HG03565 (cell line): ENCODE data around the gene PSMB8.
A peak's percentile ranks its signal among the peaks of the same experiment; 100 is the strongest.
"Not testable (repeated sequence)": the region's sequence is repeated elsewhere in the genome, so short reads cannot be mapped to it uniquely, and the experiment has no call there.

Experiments used
- ATAC-seq: cut with Tn5 transposase; IDR thresholded peaks from one replicate; pipeline ENCODE4 v1.9.1; 2021; ENCODE audit warnings: mild to moderate bottlenecking, moderate library complexity; ENCODE audit not compliant: unreplicated experiment

Gene PSMB8

DNA sequence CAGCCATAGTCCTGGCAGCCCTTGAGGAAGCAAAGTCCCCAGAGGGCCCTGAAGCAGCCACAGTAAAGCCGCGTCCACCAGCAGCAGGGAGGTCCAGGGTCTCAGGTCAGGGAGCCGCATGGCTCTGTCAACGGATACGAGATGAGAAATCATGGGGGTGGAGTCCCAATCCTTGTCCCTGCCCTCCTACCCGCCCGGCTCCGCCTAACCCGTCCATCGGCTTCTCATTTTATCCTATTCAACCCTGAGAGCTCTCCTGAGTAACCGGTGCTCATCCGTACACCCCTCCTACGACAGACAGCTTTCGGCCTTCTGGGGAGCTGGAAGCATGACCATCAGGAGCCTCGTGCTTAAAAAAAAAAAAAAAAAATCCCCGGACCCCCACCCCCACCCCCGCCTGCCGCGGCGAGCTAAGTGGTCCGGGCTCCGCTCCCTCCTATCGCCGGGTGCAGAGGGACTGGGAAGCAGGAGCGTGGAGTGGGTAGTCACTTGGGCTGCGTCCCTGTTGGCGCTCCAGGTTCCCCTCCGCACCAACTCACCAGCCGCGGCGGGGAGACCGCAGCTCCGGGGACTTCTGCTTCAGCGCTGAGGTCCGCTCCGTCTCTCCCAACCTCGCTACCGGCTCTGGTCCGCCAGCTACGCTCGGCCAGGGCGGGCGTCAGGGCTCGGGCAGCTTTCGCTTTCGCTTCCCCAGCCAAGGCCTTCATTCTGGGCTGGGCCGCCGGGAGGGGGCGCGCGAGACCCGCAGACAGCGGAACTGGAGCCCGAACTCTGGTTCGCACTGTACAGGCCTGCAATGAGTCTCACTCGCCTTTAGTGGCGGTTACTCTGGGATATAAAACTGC is 5.5 kb downstream of the PSMB8 start, which contains the start of gene TAP2:
Gene TAP2 (minus strand): TSS at position 626 of the 845 bp plus-strand sequence. CDS start 506 bp downstream, at position 120.
- ATAC-seq: peak; percentile 62

DNA sequence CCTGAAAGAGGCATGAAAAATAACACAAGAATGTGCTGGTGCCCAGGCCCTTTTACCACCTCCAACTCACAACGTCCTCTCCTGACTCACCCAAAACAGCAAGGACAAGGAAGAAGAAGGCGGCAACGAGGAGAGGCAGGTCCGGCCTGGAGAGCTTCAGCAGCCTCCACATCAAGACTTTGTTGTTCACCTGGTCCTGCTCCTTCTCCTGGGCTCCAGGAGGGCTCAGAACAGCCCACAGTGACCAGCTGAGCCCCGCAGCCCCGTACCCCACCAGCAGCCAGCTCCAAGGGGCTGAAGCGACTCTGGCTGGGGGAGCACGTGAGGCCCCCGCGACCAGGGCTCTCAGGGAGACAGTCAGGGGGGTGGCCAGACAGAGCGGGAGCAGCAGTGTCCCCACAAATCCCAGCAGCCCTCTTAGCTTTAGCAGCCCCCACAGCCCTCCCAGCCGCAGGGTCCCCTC is 6.2 kb downstream of the PSMB8 start:
- no peak for ATAC-seq

DNA sequence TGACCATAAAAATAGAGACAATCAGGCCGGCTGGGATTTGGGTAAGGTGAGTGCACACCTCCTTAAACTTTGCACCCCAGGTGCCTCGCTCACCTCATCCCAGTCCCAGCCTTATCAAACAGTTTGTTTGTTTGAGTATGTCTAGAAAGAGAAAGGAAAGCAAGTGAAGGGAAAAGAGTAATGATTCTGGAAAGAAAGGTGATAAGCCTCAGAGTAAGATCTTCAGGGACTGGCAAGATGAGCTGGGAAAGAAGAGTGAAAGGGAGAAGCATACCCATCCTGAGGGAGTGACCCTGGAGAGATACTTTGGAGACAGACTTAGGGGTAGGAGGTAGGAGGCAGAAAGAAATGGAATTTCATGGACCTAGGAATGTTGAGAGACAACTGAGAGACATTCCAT is 7.0 kb downstream of the PSMB8 start:
- no peak for ATAC-seq

DNA sequence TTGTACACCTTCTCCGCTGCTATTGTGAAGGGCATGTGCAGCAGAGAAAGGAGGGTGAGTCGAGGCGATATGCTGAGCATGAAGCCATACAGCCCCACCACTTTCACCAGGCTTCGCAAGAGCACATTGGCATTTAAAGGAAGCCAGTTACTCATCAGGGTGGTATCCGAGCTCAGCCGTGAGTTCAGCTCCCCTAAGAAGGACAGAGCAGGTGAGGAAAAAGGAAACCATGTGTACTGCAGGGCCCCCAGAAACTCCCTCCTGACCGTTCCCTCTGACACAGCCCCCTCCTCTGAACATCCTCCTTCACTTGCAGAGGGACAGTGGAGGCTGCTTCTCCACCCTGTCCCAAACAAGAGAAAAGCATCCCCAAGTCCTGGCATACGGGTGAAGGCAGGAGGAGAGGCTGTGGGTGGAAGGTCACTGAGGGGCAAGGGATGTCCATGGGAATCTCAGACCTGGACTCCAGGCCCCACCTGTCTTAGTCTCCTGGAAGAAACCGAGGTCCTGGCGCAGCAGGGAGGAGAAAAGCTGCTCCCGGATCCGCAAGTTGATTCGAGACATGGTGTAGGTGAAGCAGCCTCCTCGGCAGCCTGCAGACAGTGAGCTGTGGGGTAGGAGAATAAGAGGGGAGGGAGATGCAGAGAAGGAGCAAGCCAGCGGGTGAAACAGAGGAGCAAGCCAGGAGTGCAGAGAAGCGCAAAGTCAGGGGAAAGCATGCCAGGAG is 8.5 kb downstream of the PSMB8 start:
- no peak for ATAC-seq

DNA sequence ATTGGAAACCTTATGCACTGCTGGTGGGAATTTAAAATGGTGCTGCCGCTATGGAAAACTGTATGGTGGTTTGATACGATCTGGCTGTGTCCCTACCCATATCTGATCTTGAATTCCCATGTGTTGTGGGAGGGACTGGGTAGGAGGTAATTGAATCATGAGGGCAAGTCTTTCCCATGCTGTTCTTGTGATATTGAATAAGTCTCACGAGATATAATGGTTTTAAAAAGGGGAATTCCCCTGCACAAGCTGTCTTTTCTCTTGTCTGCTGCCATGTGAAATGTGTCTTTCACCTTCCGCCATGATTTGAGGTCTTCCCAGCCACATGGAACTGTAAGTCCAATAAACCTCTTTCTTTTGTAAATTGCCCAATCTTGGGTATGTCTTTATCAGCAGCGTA is 10.2 kb downstream of the PSMB8 start:
- no peak for ATAC-seq

DNA sequence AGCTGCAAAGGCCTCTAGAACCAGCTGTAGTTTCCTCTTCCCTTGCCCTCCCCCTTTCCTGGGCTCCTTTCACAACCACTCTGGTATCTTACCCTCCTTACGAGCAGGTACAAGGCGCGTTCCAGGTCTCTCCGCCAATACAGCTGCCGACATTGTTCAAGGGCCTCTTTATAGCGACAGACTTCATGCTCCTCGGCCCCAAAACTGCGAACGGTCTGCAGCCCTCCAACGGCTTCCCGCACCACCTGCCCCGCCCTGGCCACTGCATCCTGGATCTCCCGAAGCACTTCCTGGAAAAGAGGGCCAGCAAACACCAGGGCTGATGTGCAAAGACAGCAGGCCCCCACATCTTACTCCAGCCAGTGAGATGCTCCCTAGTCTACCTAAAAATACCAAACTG is 11.3 kb downstream of the PSMB8 start:
- ATAC-seq: no peak

DNA sequence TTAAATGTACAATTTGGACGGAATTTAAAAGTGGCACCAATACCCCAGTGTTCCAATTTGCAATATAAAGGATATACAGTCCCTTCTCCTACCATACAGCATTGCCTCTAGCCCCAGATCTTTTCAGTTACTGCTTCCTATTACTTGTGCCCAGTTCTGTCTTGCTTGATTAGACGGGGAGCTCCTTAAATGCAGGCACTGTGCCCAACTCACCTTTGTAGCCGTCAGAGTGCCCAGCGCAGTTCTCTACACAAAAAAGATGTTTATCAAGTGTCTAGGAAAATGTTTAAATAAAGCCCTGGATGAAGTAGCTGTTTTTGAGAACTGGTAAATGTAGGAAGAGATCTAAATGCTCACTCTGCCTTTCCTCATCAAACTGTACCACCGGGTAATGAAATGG is 12.9 kb downstream of the PSMB8 start:
- ATAC-seq: no peak

DNA sequence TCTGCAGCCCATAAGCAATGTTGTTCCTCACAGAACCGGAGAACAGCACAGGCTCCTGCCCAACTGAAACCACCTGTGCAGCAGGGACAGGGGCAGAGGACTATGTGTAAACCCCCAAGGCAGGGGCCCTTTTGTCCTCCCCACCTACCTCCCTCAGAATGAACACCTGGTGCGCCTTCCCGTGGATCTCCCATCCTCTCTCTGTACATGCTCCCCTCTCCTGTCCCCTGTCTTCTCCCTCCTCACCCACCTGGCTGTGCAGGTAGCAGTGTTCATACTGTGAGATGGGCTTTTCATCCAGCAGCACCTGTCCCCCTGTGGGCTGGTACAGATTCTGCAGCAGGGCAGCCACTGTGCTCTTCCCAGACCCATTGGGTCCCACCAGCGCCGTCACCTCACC is 13.8 kb downstream of the PSMB8 start:
- ATAC-seq: no peak

DNA sequence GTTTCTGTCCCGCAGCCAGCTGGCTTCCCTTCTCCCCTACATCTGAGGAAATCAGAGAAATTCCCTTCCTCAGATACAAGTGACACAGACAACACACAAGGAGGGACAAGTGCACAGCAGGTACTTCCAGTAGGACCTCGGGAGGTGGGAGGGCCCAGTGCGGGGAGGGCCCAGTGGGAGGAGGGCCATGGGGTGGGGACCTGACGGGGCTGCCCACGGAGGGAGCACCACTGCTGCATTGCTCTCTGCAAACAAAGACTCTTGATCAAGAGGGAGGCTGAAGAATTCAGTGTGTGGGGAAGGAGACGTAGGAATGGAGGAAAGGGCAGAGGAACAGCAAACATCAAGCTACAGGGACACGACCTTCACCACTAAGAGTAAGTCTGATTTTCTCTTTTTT is 14.4 kb downstream of the PSMB8 start:
- ATAC-seq: no peak

DNA sequence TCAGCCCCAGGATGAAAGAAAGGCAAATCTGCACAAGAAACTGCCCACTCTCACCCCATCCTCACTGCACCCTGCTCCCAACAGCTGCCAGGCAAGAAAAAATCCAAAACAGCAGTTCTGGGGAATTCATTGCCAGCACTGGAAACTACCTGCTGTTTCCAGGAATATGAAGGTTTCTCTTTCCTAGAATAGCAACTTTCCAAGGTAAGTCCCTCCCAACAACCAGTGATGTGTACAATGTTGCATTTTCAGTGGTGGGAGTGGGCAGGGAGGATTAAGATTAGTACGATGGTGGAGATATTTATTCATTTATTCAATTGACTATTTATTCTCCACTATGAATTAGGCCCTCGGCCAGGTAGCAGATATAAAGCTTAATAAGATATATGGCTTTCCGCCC is 16.8 kb downstream of the PSMB8 start:
- no peak for ATAC-seq

DNA sequence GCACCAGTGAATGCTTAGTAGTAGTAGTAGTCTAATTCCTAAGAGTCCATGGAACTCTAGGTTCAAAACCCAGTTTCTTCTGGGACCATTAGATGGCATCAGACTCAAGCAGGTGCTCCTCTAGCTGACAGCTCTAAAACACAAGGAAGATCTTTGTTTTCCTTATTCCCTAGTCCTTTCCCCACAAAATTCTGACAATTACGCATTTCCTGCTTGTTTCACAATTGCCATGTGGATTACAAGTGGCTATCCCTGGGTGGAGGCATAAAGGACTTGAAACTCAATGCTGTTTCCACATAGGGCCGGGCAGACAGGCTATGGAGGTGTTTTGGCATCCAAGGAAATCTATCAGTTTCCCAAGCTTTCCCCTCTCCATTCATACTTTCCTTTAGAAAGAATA is 17.9 kb downstream of the PSMB8 start:
- ATAC-seq: no peak

DNA sequence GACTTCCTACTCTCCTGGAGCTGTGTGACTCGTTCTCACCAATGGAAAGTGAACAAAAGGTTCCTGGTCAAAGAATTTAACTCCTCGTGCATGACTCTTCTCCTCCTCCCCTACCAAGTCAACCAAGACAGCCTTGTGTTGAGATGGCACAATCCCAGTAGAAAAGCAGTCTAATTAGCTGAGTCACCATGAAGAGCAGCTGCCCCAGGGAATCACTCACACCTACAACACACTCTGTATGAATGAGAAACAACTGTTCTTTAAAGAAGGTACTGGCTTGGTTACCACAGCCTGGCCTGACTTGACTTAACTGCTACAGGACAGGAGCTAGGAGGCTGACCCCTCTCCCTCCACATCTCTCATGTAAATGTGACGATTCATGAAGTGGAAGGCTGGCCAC is 24.1 kb downstream of the PSMB8 start:
- no peak for ATAC-seq

DNA sequence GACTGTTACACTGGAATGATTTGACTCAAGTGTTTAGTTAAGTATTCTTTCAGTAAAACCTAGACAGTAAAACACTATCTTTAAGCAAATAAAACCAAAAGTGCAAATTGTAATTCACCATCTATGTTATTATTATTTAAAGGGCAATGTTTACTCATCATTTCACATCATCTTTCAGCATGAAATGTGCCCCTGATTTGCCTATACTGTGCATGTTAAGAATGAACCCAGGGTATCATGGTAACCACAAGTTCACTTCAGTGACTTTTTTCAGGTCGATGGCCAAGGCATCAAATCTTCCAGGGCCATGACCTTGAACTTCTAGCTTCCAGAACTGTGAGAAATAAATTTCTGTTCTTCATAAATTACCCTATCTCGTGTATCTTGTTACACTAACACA is 25.0 kb downstream of the PSMB8 start:
- ATAC-seq: no peak

DNA sequence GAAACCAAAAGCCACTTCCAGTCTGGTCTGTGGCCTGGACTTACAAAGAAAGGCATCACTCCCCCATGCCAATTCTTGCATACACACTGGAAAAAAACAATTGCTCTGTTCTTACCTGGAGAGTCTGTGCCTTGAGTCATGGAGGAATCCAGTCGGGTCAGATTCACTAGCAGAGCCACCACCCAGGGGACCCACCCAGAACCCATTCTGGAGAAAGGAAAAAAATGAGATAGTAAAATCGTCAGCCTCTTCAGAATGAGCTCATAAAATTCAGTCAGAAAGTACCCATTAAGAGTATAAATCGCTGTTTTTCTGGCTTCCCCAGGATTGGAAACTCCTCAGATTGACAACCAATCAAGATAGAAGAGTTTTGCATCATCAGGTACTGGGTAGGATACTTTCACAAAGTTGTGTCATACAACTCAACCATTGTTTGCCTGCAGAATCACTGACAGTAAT is 27.1 kb downstream of the PSMB8 start, which contains the start of gene HLA-DOB:
Gene HLA-DOB (minus strand): TSS at position 257 of the 459 bp plus-strand sequence. CDS start 51 bp downstream, at position 206.
- ATAC-seq: peak; percentile 66

DNA sequence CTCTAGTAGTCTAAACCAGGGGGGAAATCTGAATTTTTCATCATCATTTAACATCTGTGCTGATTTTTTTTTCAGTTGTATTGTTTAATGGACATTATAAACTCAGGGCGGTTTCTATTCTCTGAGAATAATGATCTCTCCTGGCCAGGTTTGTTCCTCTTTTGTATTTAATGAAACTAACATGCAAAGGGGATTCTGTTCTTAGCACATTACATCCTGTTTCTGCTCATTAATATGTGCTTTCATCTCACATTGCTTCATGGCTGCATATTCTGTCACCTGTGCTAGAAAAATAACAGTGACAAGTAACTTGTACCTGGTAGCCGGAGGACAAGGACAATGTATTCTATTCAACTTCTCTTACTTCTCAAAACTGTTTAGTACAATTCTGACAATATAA is 27.9 kb downstream of the PSMB8 start:
- ATAC-seq: no peak

DNA sequence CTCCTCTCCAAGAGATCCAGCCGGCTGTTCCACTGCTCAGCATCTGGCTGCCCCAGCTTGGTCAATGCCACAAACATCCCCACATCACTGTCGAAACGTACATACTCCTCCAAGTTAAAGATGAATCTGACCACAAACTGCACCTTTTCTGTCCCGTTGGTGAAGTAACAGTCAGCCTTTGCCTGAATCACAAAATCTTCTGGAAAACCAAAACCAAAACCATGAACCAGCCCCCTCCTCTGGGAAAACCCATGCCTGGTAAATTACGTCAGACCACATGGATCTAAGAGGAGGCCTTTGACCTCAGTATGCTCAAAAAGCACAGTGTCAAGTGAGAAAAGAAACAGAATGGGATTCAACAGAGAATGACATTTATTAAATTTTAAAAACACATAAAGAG is 28.7 kb downstream of the PSMB8 start:
- no peak for ATAC-seq

DNA sequence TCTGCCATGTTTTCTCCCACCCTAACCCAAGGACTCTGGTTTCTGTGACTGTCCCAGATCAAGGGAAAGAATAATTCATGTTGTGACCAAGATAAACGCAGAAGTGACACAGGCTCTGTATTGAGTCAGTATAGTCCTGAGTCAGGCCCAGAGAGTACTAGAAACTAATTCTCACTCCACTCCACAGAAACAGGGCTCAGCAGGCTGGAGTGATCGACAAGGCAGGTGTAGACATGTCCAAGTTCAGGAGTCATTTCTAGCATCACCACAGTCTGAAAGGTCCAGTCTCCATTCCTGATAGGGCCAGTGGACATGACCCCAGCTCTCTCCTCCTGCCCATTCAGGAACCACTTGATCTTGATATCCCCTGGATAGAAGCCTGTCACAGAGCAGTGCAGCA is 29.7 kb downstream of the PSMB8 start:
- ATAC-seq: no peak

DNA sequence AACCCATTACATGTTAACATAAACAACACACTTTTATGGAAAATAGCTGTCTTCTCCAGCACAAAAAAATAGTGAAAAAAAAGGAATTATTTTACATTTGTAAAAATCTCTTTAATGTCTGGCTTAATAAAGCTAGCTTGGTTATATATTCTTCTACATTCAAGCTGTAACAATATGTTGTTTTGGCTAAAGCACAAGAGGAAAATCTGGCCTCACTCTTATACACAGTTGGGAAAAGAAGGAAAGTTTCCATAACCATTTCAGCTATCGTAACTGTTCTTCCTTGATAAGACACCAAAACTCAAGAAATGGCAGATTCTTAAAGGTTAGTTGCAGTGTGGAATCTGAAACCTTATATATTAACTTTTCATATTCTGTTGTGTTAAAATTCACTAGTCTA is 34.7 kb downstream of the PSMB8 start:
- ATAC-seq: no peak

DNA sequence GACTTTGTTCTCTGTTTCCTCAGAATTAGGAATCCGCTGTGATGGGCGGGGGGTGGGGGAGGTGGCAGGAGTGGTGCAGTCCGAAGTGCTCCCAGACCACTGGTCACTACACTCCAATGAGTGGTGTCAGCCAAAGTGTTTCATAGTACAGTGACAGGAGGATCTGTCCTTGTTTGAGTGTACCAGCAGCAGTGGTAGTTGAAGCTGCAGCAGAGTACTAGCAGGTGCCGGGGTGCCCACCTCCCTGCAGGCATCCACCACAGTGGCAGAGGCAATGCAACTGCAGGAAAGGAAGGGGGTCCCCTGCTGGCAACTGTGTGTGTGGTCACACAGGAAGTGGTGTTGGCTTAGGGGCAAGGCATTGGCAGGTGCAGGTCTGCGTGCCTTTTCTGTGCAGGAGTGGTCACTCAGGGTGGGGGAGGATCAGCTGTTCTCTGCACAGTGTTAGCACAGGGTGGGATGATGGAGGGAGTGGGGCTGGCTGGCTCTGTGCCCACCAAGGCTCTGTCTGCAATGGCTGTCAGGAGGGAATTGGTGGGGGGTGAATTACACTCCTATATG is 36.7 kb downstream of the PSMB8 start:
- ATAC-seq: no peak

DNA sequence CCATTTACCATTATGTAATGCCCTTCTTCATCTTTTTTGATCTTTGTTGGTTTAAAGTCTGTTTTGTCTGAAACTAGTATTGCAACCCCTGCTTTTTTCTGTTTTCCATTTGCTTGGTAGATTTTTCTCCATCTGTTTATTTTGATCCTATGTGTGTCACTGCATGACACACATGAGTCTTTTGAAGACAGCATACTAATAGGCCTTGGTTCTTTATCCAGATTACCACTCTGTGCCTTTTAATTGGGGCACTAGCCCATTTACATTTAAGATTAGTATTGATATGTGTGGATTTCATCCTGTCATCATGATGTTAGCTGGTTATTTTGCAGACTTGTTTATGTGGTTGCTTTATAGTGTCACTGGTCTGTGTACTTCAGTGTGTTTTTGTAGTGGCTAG is 38.4 kb downstream of the PSMB8 start:
- ATAC-seq: not testable (repeated sequence)

DNA sequence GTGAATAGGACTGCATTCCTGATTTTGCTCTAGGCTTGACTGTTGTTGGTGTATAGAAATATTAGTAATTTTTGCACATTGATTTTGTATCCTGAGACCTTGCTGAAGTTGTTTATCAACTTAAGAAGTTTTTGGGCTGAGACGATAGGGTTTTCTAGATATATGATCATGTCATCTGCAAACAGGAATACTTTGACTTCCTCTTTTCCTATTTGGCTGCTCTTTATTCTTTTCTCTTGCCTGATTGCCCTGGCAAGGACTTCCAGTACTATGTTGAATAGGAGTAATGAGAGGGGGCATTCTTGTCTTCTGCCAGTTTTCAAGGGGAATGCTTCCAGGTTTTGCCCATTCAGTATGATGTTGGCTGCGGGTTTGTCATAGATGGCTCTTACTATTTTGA is 40.4 kb downstream of the PSMB8 start:
- ATAC-seq: no peak

DNA sequence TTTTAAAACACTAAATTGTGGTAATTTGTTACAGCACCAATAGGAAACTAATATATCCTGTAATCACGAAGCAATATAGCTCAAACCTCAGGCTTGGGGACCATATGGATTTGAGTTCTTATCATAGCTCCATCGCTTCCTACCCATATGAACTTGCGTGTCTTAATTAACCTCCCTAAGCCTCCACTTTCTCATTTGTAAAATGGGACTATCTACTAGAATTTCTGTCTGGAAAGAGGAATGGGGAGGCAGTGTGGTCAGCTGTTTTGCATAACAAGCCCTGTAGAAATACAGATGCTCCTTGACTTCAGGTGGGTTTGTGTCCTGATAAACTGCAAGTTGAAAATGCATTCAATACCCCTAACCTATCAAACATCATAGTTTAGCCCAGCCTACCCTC is 44.1 kb downstream of the PSMB8 start:
- no peak for ATAC-seq
